Esophagus muscularis mucosa (tissue), 3 donors: ENCODE data around the gene MAP2K5.

Source experiments
- POLR2A ChIP-seq: fragments of 450-650 bp; IDR thresholded peaks from one replicate; pipeline ENCODE4 v1.6.1; 2017; ENCODE audit warnings: antibody characterized with exemption, moderate library complexity, mild to moderate bottlenecking, low read depth
- TF ChIP-seq, protein P1 (sequence below), 3 experiments: fragments of 200-600 bp in 2 of 3; fragments of 450-650 bp in 1 of 3; sonication (generic) in 2 of 3; IDR thresholded peaks; one replicate each; pipeline ENCODE4 v1.5.1; 2017 to 2019; ENCODE audit warnings: antibody characterized with exemption in 3 of 3, mild to moderate bottlenecking in 2 of 3, moderate library complexity in 1 of 3

DNA sequence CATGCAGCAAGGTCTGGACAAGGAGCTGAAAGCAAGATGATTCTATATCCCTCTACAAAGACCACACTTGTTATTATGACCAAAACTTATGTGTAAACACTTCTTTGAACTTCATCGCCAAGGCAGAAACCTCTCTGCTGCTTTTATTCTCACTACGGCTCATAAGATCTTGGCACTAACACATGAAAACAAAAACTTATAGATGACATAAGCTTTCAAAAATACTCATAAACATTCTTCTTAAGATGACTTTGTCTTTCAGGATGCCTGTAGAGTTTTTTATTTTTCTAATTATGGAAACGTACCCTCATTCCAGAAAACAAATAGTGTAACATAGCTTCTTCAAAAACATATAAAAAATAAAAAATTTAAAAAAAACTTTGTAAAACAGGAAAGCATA is 34.1 kb upstream of the MAP2K5 start:
- TF ChIP-seq, protein P1, sequence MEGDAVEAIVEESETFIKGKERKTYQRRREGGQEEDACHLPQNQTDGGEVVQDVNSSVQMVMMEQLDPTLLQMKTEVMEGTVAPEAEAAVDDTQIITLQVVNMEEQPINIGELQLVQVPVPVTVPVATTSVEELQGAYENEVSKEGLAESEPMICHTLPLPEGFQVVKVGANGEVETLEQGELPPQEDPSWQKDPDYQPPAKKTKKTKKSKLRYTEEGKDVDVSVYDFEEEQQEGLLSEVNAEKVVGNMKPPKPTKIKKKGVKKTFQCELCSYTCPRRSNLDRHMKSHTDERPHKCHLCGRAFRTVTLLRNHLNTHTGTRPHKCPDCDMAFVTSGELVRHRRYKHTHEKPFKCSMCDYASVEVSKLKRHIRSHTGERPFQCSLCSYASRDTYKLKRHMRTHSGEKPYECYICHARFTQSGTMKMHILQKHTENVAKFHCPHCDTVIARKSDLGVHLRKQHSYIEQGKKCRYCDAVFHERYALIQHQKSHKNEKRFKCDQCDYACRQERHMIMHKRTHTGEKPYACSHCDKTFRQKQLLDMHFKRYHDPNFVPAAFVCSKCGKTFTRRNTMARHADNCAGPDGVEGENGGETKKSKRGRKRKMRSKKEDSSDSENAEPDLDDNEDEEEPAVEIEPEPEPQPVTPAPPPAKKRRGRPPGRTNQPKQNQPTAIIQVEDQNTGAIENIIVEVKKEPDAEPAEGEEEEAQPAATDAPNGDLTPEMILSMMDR (IDR thresholded peaks at IDR 0.05), result no peak
- no peak for TF ChIP-seq POLR2A
